GM23248 (cell line): Measurements from ENCODE around the gene A1BG. TPM values are rescaled to one million over a fixed set of nuclear protein-coding genes. Genes with fewer than 3 reads are reported as not detected.

ENCODE experiments used
- DNase-seq: peaks from one replicate; pipeline ENCODE4 v3.0.0-alpha.2; 2015
- H2AFZ ChIP-seq: fragments of 200-600 bp; sonication (generic); 2 replicates; pipeline ENCODE4 v1.6.1; 2016; ENCODE audit warnings: antibody characterized with exemption
- H3F3A ChIP-seq: fragments of 200-600 bp; sonication (generic); 2 replicates; pipeline ENCODE4 v1.6.1; 2016; ENCODE audit warnings: mild to moderate bottlenecking, antibody characterized with exemption, mixed run types; ENCODE audit not compliant: insufficient read depth
- H3K27ac ChIP-seq: fragments of 200-600 bp; sonication (generic); 2 replicates; pipeline ENCODE4 v1.5.1; 2016; ENCODE audit warnings: mild to moderate bottlenecking
- H3K27me3 ChIP-seq: fragments of 200-600 bp; sonication (generic); replicated peaks from 2 replicates; pipeline ENCODE4 v1.6.1; 2016; ENCODE audit warnings: mild to moderate bottlenecking; ENCODE audit not compliant: insufficient read depth
- H3K36me3 ChIP-seq: fragments of 200-600 bp; sonication (generic); 2 replicates; pipeline ENCODE4 v1.6.1; 2016; ENCODE audit warnings: low read depth, mild to moderate bottlenecking
- H3K4me1 ChIP-seq: fragments of 200-600 bp; sonication (generic); 2 replicates; pipeline ENCODE4 v1.6.1; 2016; ENCODE audit warnings: mild to moderate bottlenecking; ENCODE audit not compliant: insufficient read depth
- H3K4me2 ChIP-seq: fragments of 200-600 bp; sonication (generic); one replicate; pipeline ENCODE4 v1.6.1; 2016; ENCODE audit warnings: mild to moderate bottlenecking; ENCODE audit not compliant: unreplicated experiment
- H3K4me3 ChIP-seq: fragments of 200-600 bp; sonication (generic); 2 replicates; pipeline ENCODE4 v1.5.1; 2016; ENCODE audit warnings: mild to moderate bottlenecking
- H3K79me2 ChIP-seq: fragments of 200-600 bp; sonication (generic); 2 replicates; pipeline ENCODE4 v1.6.1; 2016; ENCODE audit warnings: mild to moderate bottlenecking; ENCODE audit not compliant: insufficient read depth
- H3K9ac ChIP-seq: fragments of 200-600 bp; sonication (generic); 2 replicates; pipeline ENCODE4 v1.6.1; 2016; ENCODE audit warnings: mild to moderate bottlenecking
- H3K9me2 ChIP-seq: fragments of 200-600 bp; sonication (generic); 2 replicates; pipeline ENCODE4 v1.6.1; 2016; ENCODE audit warnings: mixed run types, mild to moderate bottlenecking, moderate library complexity; ENCODE audit not compliant: insufficient read depth
- H3K9me3 ChIP-seq: fragments of 200-600 bp; sonication (generic); one replicate; pipeline ENCODE4 v1.6.1; 2017; ENCODE audit warnings: low read depth
- H4K20me1 ChIP-seq: fragments of 200-600 bp; sonication (generic); 2 replicates; pipeline ENCODE4 v1.6.0; 2016; ENCODE audit not compliant: insufficient read depth
- EZH2 ChIP-seq: fragments of 200-600 bp; sonication (generic); IDR thresholded peaks from 2 replicates; pipeline ENCODE4 v1.6.1; 2018; ENCODE audit warnings: antibody characterized with exemption, mild to moderate bottlenecking; ENCODE audit not compliant: insufficient read depth, poor library complexity, severe bottlenecking
- EZH2phosphoT487 ChIP-seq: fragments of 200-600 bp; sonication (generic); IDR thresholded peaks from 2 replicates; pipeline ENCODE4 v1.6.1; 2018; ENCODE audit warnings: antibody characterized with exemption, moderate library complexity, mild to moderate bottlenecking, low read depth; ENCODE audit not compliant: insufficient read depth
- WGBS, 2 experiments: methylation state at CpG; one replicate each; pipeline ENCODE4 v1.1.6; 2015 to 2017; ENCODE audit warnings: low lambda C conversion rate in 2 of 2, low coverage in 1 of 2; ENCODE audit errors: missing lambda C conversion rate in 2 of 2; 5-methylcytosine and 5-hydroxymethylcytosine counted together
- in situ Hi-C: fragments of 300-500 bp; cut with MboI; formaldehyde crosslinking; loops from 2 replicates; pipeline ENCODE4 v1.15.0; 2020
- polyA plus RNA-seq: library from polyadenylated mRNA; unstranded; fragments of >200 nt; fragmentation: Nextera tagmentation; extraction: Ambion mirVana; gene quantifications from 2 replicates; pipeline ENCODE4 v1.2.1, GENCODE V29; 2016
- total RNA-seq: library from RNA; depleted of rRNA; stranded (reverse); fragments of >200 nt; shearing (Covaris generic); gene quantifications from 2 replicates; pipeline ENCODE4 v1.2.3, GENCODE V29; 2014; rRNA removed

The A1BG gene
- 22.0 and 63.7 TPM in 2 replicates for total RNA-seq
- polyA plus RNA-seq, result 31.3 and 34.3 TPM in 2 replicates

DNA sequence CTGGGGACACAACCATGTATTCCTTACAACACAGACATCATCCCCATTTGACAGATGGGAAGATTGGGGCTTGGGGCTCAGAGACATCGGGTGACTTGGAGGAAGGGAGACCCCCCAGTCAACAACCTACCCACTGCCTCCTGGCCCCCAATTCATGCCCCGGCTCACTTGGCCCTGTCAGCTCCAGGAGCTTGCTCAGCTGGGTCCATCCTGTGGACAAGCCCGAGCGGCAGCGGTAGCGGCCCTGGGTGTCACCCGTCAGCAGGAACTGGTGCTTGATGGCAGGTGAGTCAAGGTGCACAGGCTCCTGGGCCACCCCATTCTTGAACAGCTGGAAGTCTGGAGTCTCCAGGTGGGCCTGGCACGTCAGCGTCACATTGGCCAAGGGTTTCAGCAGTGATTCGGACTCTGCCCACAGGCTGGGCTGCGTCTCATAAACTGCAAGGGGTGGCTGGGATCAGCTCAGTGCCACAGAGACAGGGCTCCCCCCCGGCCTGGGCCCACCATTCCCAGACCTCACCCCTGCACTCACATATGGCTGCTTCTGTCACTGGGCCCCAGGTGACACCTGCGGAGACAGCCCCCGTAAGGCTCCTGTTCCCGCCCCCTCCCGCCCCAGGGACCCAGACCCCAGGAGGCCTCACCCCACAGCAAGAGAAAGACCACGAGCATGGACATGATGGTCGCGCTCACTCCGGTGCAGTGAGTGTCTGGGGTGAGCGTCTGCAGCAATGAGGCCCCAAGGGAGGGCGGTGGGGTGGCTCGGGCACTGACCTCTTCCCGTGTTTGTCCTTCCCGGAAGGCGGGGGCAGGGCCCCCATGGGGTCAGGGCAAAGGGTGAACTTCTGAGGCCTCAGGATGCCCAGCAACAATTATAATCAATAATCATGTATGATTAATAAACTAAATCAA is at the start of gene A1BG:
A1BG (minus strand) TSS at position 733 of the 912 bp plus-strand sequence; CDS start at position 678, 55 bp downstream.
- Histone ChIP-seq H3K9ac (no peak within 1 kb of the TSS), H3K4me2 (no peak within 1 kb of the TSS), H3K27ac (no peak within 1 kb of the TSS), H3K4me1 (no peaks in the 10 kb centered on the region; the same call in 1 of the 2 replicates), H3K27me3 (no peaks in the 10 kb centered on the region), H4K20me1 (no peaks in the 10 kb centered on the region), H3K36me3 (no peaks in the 10 kb centered on the region), H2AFZ (no peak within 1 kb of the TSS), H3K9me3 (no peaks in the 10 kb centered on the region), H3K79me2 (peaks cover 21% of the 10 kb centered on the region), H3K4me3 (no peak within 1 kb of the TSS), H3K9me2 (no peaks in the 10 kb centered on the region), H3F3A (peaks cover 9% of the 10 kb centered on the region; the same call in 1 of the 2 replicates)
- in situ Hi-C loops, result no loop called here
- TF ChIP-seq EZH2phosphoT487, result no peak
- TF ChIP-seq EZH2, result no peak
- WGBS, 2 experiments, result 81 to 83% methylated on average over 22 to 26 of the region's 26 CpGs
- no peak for DNase-seq

DNA sequence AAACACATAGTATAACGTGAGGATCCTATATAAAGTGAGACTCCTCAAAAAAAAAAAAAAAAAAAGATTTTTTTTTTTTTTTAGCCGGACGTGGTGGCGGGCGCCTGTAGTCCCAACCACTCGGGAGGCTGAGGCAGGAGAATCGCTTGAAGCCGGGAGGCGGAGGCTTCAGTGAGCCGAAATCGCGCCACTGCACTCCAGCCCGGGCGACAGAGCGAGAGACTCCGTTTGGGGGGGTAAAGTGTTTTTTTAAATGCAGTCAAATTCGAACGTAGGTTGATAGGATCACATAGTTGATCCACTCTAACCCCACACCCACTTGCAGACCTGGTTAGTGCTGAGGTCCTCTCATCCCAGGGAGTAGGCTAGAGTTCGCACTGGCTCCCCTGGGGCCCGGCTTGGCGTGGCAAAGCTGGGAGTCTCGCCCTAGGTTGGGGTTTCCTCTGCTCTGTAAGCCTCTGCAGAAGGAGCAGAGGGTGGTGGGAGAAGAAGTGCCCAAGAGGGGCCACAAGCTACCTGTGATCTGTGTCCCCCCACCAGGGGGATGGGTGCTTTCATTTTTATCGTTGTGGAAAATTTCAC is 48.6 kb upstream of the A1BG start:
- Histone ChIP-seq H3K27ac (peak overlapping the region; percentile 79), H3K79me2 (peaks cover 5% of the 10 kb centered on the region; the same call in 1 of the 2 replicates), H2AFZ (peak overlapping the region; percentile 91), H3K9me3 (no peaks in the 10 kb centered on the region), H3K4me2 (peak overlapping the region; percentile 81), H3K9me2 (no peaks in the 10 kb centered on the region), H4K20me1 (no peaks in the 10 kb centered on the region), H3K4me1 (peaks cover 6% of the 10 kb centered on the region), H3F3A (0 out of 2 replicates have a peak, but pooled peaks cover 5% of the 10 kb centered on the region), H3K4me3 (peak overlapping the region; percentile 85), H3K36me3 (no peaks in the 10 kb centered on the region), H3K27me3 (no peaks in the 10 kb centered on the region), H3K9ac (peak overlapping the region; percentile 84)
- WGBS, 2 experiments, result 26 to 28% methylated on average over 21 to 23 of the region's 23 CpGs
- in situ Hi-C loops, result no loop called here
- no peak for DNase-seq
- TF ChIP-seq EZH2 (no peak), EZH2phosphoT487 (no peak)

- no peaks in the 10 kb centered on the region for H3K9me3 ChIP-seq
- no peak for TF ChIP-seq EZH2phosphoT487
- no peak for TF ChIP-seq EZH2
- no peaks in the 10 kb centered on the region for H3K9me2 ChIP-seq
- peak overlapping the region; percentile 84 for H3K9ac ChIP-seq
- no peaks in the 10 kb centered on the region for H3K27me3 ChIP-seq
- peak overlapping the region; percentile 79 for H3K27ac ChIP-seq
- peak overlapping the region; percentile 85 for H3K4me3 ChIP-seq
- H3F3A ChIP-seq, result 0 out of 2 replicates have a peak, but pooled peaks cover 5% of the 10 kb centered on the region
- H3K36me3 ChIP-seq, result no peaks in the 10 kb centered on the region
- 1 to 2% methylated on average over 71 to 80 of the region's 80 CpGs for WGBS, 2 experiments
- H3K79me2 ChIP-seq, result no peaks in the 10 kb centered on the region
- in situ Hi-C loops, result no loop called here
- no peaks in the 10 kb centered on the region for H4K20me1 ChIP-seq
- peak; percentile 100 for DNase-seq
- H3K4me2 ChIP-seq, result peak overlapping the region; percentile 86
- peaks cover 6% of the 10 kb centered on the region for H3K4me1 ChIP-seq
- H2AFZ ChIP-seq, result peak overlapping the region; percentile 91
Observed at GRCh38 chr19:58400916-58401839, 47.9 kb upstream of the A1BG start.
